H1 (cell line): ENCODE data around the gene UBE2I. TPM values are rescaled to one million over a fixed set of nuclear protein-coding genes. Genes with fewer than 3 reads are reported as not detected.

ENCODE experiments used
- CTCF ChIA-PET: fragments of 300-600 bp; sonication (Branson Sonifier 250); formaldehyde crosslinking; loops from one replicate; lab custom pipeline; 2021; ENCODE audit not compliant: partially characterized antibody; lab: Charles Lee
- POLR2A ChIA-PET: fragments of 300-600 bp; sonication (Branson Sonifier 250); formaldehyde crosslinking; loops from one replicate; lab custom pipeline; 2021; ENCODE audit warnings: inconsistent platforms; ENCODE audit not compliant: partially characterized antibody; lab: Charles Lee
- DNase-seq, 2 experiments: peaks; one replicate each; pipeline versions ENCODE4 v3.0.0 to v3.0.0-alpha.2; 2010 to 2022; ENCODE audit warnings: low spot score in 2 of 2, low read depth in 1 of 2, mixed read lengths in 1 of 2
- FAIRE-seq: peaks from 2 replicates; lab custom pipeline; 2011; peaks lifted over from hg19 to GRCh38; lab: Jason Lieb, UNC
- H2AFZ ChIP-seq: 2 replicates; pipeline ENCODE4 v1.8.1; 2012; ENCODE audit warnings: low read length, inconsistent platforms
- H2AK5ac ChIP-seq: 2 replicates; pipeline ENCODE4 v1.6.1; 2013; ENCODE audit warnings: low read depth, low read length
- H2BK120ac ChIP-seq: replicated peaks from 2 replicates; pipeline ENCODE3; 2013; ENCODE audit warnings: low read depth, low read length, inconsistent platforms
- H2BK12ac ChIP-seq: 2 replicates; pipeline ENCODE4 v1.6.1; 2013; ENCODE audit warnings: low read depth, low read length
- H2BK15ac ChIP-seq: 2 replicates; pipeline ENCODE4 v1.6.1; 2013; ENCODE audit warnings: low read length
- H2BK20ac ChIP-seq: 2 replicates; pipeline ENCODE4 v1.6.1; 2013; ENCODE audit warnings: low read length
- H2BK5ac ChIP-seq: 2 replicates; pipeline ENCODE4 v1.6.1; 2013; ENCODE audit warnings: low read depth, low read length
- H3K14ac ChIP-seq: 2 replicates; pipeline ENCODE4 v1.6.1; 2013; ENCODE audit warnings: inconsistent platforms; ENCODE audit not compliant: insufficient read length
- H3K18ac ChIP-seq: 2 replicates; pipeline ENCODE4 v1.6.1; 2013; ENCODE audit warnings: low read length; ENCODE audit errors: extremely low read depth
- H3K23ac ChIP-seq: 2 replicates; pipeline ENCODE4 v1.6.1; 2013; ENCODE audit warnings: inconsistent platforms; ENCODE audit not compliant: insufficient read length
- H3K23me2 ChIP-seq: 2 replicates; pipeline ENCODE4 v1.6.1; 2013; ENCODE audit warnings: low read depth, low read length
- H3K27ac ChIP-seq: 2 replicates; pipeline ENCODE4 v1.6.1; 2011; ENCODE audit warnings: low read depth, low read length, inconsistent platforms
- H3K27me3 ChIP-seq, 4 experiments: replicated peaks in 1 of 4; 1 replicate in 1 of 4; 2 replicates in 3 of 4; pipeline versions ENCODE4 v1.6.1 to v1.8.1; 2011 to 2013; ENCODE audit warnings: low read length in 3 of 4, mild to moderate bottlenecking in 3 of 4, inconsistent platforms in 2 of 4, mixed read lengths in 2 of 4, moderate library complexity in 1 of 4; ENCODE audit not compliant: control insufficient read depth in 3 of 4, insufficient read depth in 3 of 4; ENCODE audit errors: extremely low read depth in 1 of 4
- H3K36me3 ChIP-seq, 4 experiments: 2 replicates each; pipeline versions ENCODE4 v1.6.1 to v1.8.1; 2011 to 2013; ENCODE audit warnings: mild to moderate bottlenecking in 4 of 4, low read length in 3 of 4, moderate library complexity in 2 of 4, control low read depth in 1 of 4, inconsistent platforms in 1 of 4; ENCODE audit not compliant: insufficient read depth in 4 of 4, control insufficient read depth in 2 of 4
- H3K4ac ChIP-seq: replicated peaks from 2 replicates; pipeline ENCODE3; 2013; ENCODE audit warnings: low read length, low read depth, mixed read lengths, inconsistent platforms; ENCODE audit not compliant: insufficient read length
- H3K4me1 ChIP-seq, 4 experiments: replicated peaks in 1 of 4; 1 replicate in 1 of 4; 2 replicates in 3 of 4; pipeline versions ENCODE4 v1.6.1 to v1.8.1; 2011 to 2013; ENCODE audit warnings: low read length in 3 of 4, inconsistent platforms in 2 of 4, mixed read lengths in 1 of 4; ENCODE audit not compliant: insufficient read depth in 4 of 4, control insufficient read depth in 3 of 4
- H3K4me2 ChIP-seq, 2 experiments: 2 replicates each; pipeline versions ENCODE4 v1.6.1 to v1.8.1; 2011 to 2013; ENCODE audit warnings: low read depth in 2 of 2, low read length in 2 of 2, control low read depth in 1 of 2, inconsistent platforms in 1 of 2, mild to moderate bottlenecking in 1 of 2; ENCODE audit not compliant: insufficient read depth in 1 of 2
- H3K4me3 ChIP-seq, 4 experiments: fragments of 200-600, 300-600 bp in 1 of 4; sonication (generic), shearing (Covaris generic), sonication (Bioruptor Twin) in 1 of 4; 2 replicates each; pipeline versions ENCODE4 v1.5.1 to v1.8.1; 2011 to 2016; ENCODE audit warnings: low read length in 4 of 4, low read depth in 3 of 4, control low read depth in 2 of 4, inconsistent platforms in 2 of 4, mild to moderate bottlenecking in 2 of 4, mixed read lengths in 1 of 4, moderate library complexity in 1 of 4; ENCODE audit not compliant: insufficient read depth in 2 of 4; ENCODE audit errors: extremely low read depth in 1 of 4
- H3K56ac ChIP-seq: replicated peaks from 2 replicates; pipeline ENCODE3; 2013; ENCODE audit warnings: low read depth, mild to moderate bottlenecking, mixed read lengths, low read length, inconsistent platforms; ENCODE audit not compliant: insufficient read length
- H3K79me1 ChIP-seq: 2 replicates; pipeline ENCODE4 v1.6.1; 2013; ENCODE audit warnings: low read depth, low read length, control low read depth
- H3K79me2 ChIP-seq, 2 experiments: 2 replicates each; pipeline versions ENCODE4 v1.6.1 to v1.8.1; 2012 to 2013; ENCODE audit warnings: low read length in 2 of 2, mild to moderate bottlenecking in 2 of 2, inconsistent platforms in 1 of 2; ENCODE audit not compliant: insufficient read depth in 2 of 2, control insufficient read depth in 1 of 2
- H3K9ac ChIP-seq, 4 experiments: replicated peaks in 1 of 4; 1 replicate in 1 of 4; 2 replicates in 3 of 4; pipeline versions ENCODE4 v1.6.1 to v1.8.1; 2011 to 2013; ENCODE audit warnings: low read depth in 3 of 4, low read length in 3 of 4, control low read depth in 2 of 4, mild to moderate bottlenecking in 2 of 4, moderate library complexity in 2 of 4, inconsistent platforms in 1 of 4; ENCODE audit errors: extremely low read depth in 1 of 4
- H3K9me3 ChIP-seq, 2 experiments: 2 replicates each; pipeline versions ENCODE4 v1.6.1 to v1.8.1; 2012 to 2013; ENCODE audit warnings: mild to moderate bottlenecking in 2 of 2, moderate library complexity in 2 of 2, control low read depth in 1 of 2, inconsistent platforms in 1 of 2, low read depth in 1 of 2, low read length in 1 of 2, mixed read lengths in 1 of 2; ENCODE audit not compliant: insufficient read depth in 2 of 2
- H4K20me1 ChIP-seq, 2 experiments: replicated peaks in 1 of 2; 2 replicates each; pipeline versions ENCODE3 to v1.8.1; 2011 to 2013; ENCODE audit warnings: inconsistent platforms in 2 of 2, low read length in 2 of 2, mild to moderate bottlenecking in 1 of 2; ENCODE audit not compliant: insufficient read depth in 2 of 2, control insufficient read depth in 1 of 2
- H4K5ac ChIP-seq: 2 replicates; pipeline ENCODE4 v1.6.1; 2013; ENCODE audit warnings: low read length, low read depth, mixed read lengths, inconsistent platforms; ENCODE audit not compliant: insufficient read length
- H4K8ac ChIP-seq: 2 replicates; pipeline ENCODE4 v1.8.0; 2013; ENCODE audit warnings: mild to moderate bottlenecking, moderate library complexity, low read length, inconsistent platforms; ENCODE audit not compliant: insufficient read depth; ENCODE audit errors: extremely low read depth
- H4K91ac ChIP-seq: replicated peaks from 2 replicates; pipeline ENCODE3; 2013; ENCODE audit warnings: low read length, mixed read lengths, inconsistent platforms; ENCODE audit not compliant: insufficient read length
- ATF2 ChIP-seq: IDR thresholded peaks from 2 replicates; pipeline ENCODE4 v1.6.1; 2012; ENCODE audit warnings: low read length, inconsistent platforms
- CBX5 ChIP-seq: fragments of 300-800, 300-1000 bp; sonication (generic); IDR thresholded peaks from 2 replicates; pipeline ENCODE4 v1.7.1; 2016; ENCODE audit warnings: antibody characterized with exemption, low read length, low read depth
- CHD1 ChIP-seq: IDR thresholded peaks from 2 replicates; pipeline ENCODE4 v1.6.1; 2012; ENCODE audit warnings: low read depth, low read length, improper control_type of control experiment
- EGR1 ChIP-seq: IDR thresholded peaks from 2 replicates; pipeline ENCODE4 v1.6.1; 2011; ENCODE audit warnings: low read depth, low read length, borderline replicate concordance
- HDAC6 ChIP-seq: IDR thresholded peaks from one replicate; pipeline ENCODE4 v1.7.1; 2012; ENCODE audit warnings: low read depth, mild to moderate bottlenecking, inconsistent platforms, low read length, moderate library complexity
- KDM4A ChIP-seq: IDR thresholded peaks from one replicate; pipeline ENCODE4 v1.7.1; 2012; ENCODE audit warnings: low read depth, mild to moderate bottlenecking, moderate library complexity, low read length, inconsistent platforms; ENCODE audit not compliant: severe bottlenecking
- MAFK ChIP-seq: IDR thresholded peaks from 2 replicates; pipeline ENCODE4 v1.6.1; 2012; ENCODE audit warnings: low read depth, mild to moderate bottlenecking, improper control_type of control experiment, low read length
- POLR2A ChIP-seq, 2 experiments: IDR thresholded peaks; 1 replicate in 1 of 2; 2 replicates in 1 of 2; pipeline ENCODE4 v1.6.1; 2011; ENCODE audit warnings: low read depth in 2 of 2, low read length in 2 of 2, mild to moderate bottlenecking in 2 of 2; ENCODE audit errors: control extremely low read depth in 1 of 2
- RNF2 ChIP-seq: fragments of 200-900, 300-1000 bp; sonication (generic); IDR thresholded peaks from 2 replicates; pipeline ENCODE4 v1.7.1; 2016; ENCODE audit warnings: borderline replicate concordance, low read depth, mild to moderate bottlenecking, antibody characterized with exemption, low read length; ENCODE audit not compliant: poor library complexity, severe bottlenecking; ENCODE audit errors: missing control alignments
- TBP ChIP-seq: IDR thresholded peaks from 2 replicates; pipeline ENCODE4 v1.6.1; 2011; ENCODE audit warnings: low read depth, low read length, improper control_type of control experiment
- YY1 ChIP-seq: IDR thresholded peaks from 2 replicates; pipeline ENCODE4 v1.6.1; 2011; ENCODE audit warnings: low read depth, mild to moderate bottlenecking, low read length
- WGBS, 2 experiments: shearing (Covaris generic) in 1 of 2; methylation state at CpG; one replicate each; pipeline versions ENCODE4 v1.1.6 to v1.1.7; 2013 to 2015; ENCODE audit warnings: low lambda C conversion rate in 2 of 2, mixed read lengths in 2 of 2, inconsistent platforms in 1 of 2, low coverage in 1 of 2, missing lambda C conversion rate in 1 of 2; ENCODE audit not compliant: insufficient replicate concordance in 2 of 2, insufficient coverage in 1 of 2, insufficient read length in 1 of 2; ENCODE audit errors: extremely low coverage in 1 of 2, missing lambda C conversion rate in 1 of 2; 5-methylcytosine and 5-hydroxymethylcytosine counted together
- polyA plus RNA-seq, 7 experiments: library from polyadenylated mRNA; depleted of rRNA in 3 of 7; stranded (reverse) in 5 of 7; unstranded in 2 of 7; fragments of >200 nt in 5 of 7; fragments of 200-250 nt in 2 of 7; gene quantifications; 1 replicate in 5 of 7; 2 replicates in 1 of 7; 4 replicates in 1 of 7; pipeline versions ENCODE4 v1.2.1 to v1.2.3, GENCODE V29; 2011 to 2013; ENCODE audit warnings: missing spikeins in 2 of 7, mixed read lengths in 2 of 7
- total RNA-seq: library from RNA; stranded (reverse); fragmentation: NEBNext Ultra II Directional; extraction: Animal tissue kit (Norgen Biotek cat#: 25700); gene quantifications from 2 replicates; pipeline ENCODE4 v1.2.1, GENCODE V29; 2021

Gene UBE2I
- total and polyA plus RNA-seq, 2 of the 8 experiments (the other 6 are each of a cell fraction or from before 2014, with no cell fraction given) = 148 to 268 TPM

DNA sequence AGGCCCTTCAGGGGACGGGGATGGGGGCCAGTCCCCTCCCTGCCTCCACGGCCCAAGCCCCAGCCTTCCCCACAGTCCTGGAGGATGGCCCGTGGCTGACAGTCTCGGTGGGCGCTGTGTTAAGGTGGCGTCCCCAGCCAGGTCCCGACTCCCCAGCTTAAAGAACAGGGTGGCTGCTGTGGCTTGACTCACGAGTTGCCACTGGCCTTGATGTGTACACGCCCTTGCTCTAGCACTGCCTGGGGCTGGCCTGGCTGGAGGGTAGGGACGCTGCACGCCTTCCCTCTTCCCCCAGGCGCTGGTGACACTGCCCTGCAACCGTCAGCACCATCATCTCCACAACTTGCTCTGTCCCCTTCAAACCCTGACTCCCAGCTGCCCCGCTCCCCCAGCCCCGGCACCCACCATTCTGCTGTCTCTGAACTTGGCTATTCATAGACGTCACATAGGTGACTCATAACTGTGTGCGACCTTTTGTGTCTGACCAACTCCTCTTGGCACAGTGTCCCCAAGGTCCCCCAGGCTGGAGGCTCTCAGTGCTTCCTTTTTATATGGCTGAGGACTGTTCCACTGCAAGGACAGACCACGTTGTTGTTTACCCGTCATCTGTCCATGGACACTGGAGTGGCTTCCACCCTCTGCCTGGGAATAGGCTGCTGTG is 48.6 kb downstream of the UBE2I start:
- Histone ChIP-seq H3K4me1 (no peaks in the 10 kb centered on the region), H3K27me3 (no peaks in the 10 kb centered on the region; a peak in 1 of 7 replicates), H3K56ac (no peak overlapping the region), H3K36me3 (peaks cover 10 to 17% (median 13%) of the 10 kb centered on the region in 4 experiments; a peak in 6 of 8 replicates), H2BK120ac (no peak overlapping the region), H3K23me2 (no peaks in the 10 kb centered on the region), H2BK12ac (no peak overlapping the region), H3K79me2 (peaks cover 0 to 40% of the 10 kb centered on the region in 2 experiments; a peak in 2 of 4 replicates), H3K27ac (no peak overlapping the region), H4K5ac (no peak overlapping the region), H3K9ac (no peak overlapping the region), H2AFZ (no peak overlapping the region), H4K20me1 (peaks cover 11 to 33% of the 10 kb centered on the region in 2 experiments), H4K91ac (no peak overlapping the region), H2AK5ac (no peak overlapping the region), H4K8ac (no peak overlapping the region), H3K9me3 (no peaks in the 10 kb centered on the region), H3K4ac (no peak overlapping the region), H3K23ac (no peak overlapping the region), H2BK5ac (no peak overlapping the region), H3K14ac (no peak overlapping the region), H3K4me2 (no peak overlapping the region), H3K18ac (no peak overlapping the region), H2BK15ac (no peak overlapping the region), H3K79me1 (peaks cover 23% of the 10 kb centered on the region), H2BK20ac (no peak overlapping the region), H3K4me3 (no peak overlapping the region)
- WGBS, 2 experiments = 80% methylated on average over 16 of the region's 19 CpGs; no CpG with 5 or more reads in 1 of the 2 experiments
- no peak for DNase-seq
- ChIA-PET CTCF (interaction anchor here (1.6 to 8.1 kb wide), 2 partner anchors 22 to 56 kb away, joined by 5 to 59 read pairs; no protein-coding TSS in a partner anchor), POLR2A (interaction anchor here (1.5 kb wide), 1 partner anchor 32 kb away, joined by 3 read pairs; no protein-coding TSS in a partner anchor)
- no peak for FAIRE-seq
- TF ChIP-seq KDM4A (no peak), ATF2 (no peak), POLR2A (IDR thresholded peaks at IDR 0.05; ENCODE audit: control extremely low read depth in 1 of 2, low read depth in 2 of 2, low read length in 2 of 2) (no peak), TBP (no peak), HDAC6 (no peak), EGR1 (no peak), YY1 (no peak), CHD1 (no peak), MAFK (no peak), CBX5 (no peak), RNF2 (no peak)
